Measurements from ENCODE around the gene DOK1. TPM values are rescaled to one million over a fixed set of nuclear protein-coding genes. Genes with fewer than 3 reads are reported as not detected.

Gene DOK1
- total RNA-seq, 4 donors from 2014 or later = 11.9 to 26.5 (median 19.3) TPM

DNA sequence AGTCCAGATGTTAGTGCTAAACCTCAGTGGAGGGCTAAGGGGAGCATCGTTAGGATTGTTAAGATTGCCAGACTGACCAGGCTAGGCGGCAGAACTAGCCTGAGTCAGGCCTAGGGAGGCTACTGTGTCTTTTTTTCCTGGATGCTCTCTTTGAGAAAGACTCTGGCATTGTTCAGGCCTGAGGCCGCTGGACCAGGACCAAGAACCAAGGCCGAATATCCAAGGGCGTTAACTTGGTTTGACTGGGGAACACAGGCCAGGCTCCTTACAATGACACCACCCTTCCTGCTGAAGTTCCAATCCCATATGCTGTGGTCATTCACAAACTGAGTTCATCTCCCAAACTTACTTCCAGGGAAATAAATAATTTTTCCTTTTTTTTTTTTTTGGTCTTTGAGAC is 14.2 kb upstream of the DOK1 start:
- Histone ChIP-seq H3K4me1 (peaks cover 0 to 13% (median 0%) of the 10 kb centered on the region in 4 donors), H3K9me3 (no peaks in the 10 kb centered on the region), H3K36me3 (no peaks in the 10 kb centered on the region), H3K4me3 (no peak overlapping the region), H3K27ac (replicated peaks in 1 of 4) (peak overlapping the region in 3 of 4 donors; percentile 29 to 62 (median 42)), H3K27me3 (peaks cover 0 to 6% (median 0%) of the 10 kb centered on the region in 4 donors)
- intact Hi-C loops (cut with DNase I) = no loop called here
- no peak for DNase-seq (ENCODE audit: extremely low spot score)
- WGBS = 75% methylated on average over 5 of the region's 5 CpGs
- TF ChIP-seq POLR2A (IDR thresholded peaks at IDR 0.05; ENCODE audit: low read depth) = no peak
- no peak for TF ChIP-seq EP300 (IDR thresholded peaks at IDR 0.05)
- TF ChIP-seq CTCF (IDR thresholded peaks at IDR 0.05) = no peak
- TF ChIP-seq POLR2AphosphoS5 (IDR thresholded peaks at IDR 0.05) = peak in 1 of 2 donors; percentile 23

- peaks cover 0 to 13% (median under 1%) of the 10 kb centered on the region in 4 donors for H3K4me1 ChIP-seq
- no peak overlapping the region for H3K27ac ChIP-seq (replicated peaks in 1 of 4)
- H3K4me3 ChIP-seq = no peak overlapping the region
- TF ChIP-seq CTCF (IDR thresholded peaks at IDR 0.05) (no peak), POLR2AphosphoS5 (IDR thresholded peaks at IDR 0.05) (no peak), EP300 (IDR thresholded peaks at IDR 0.05) (no peak), POLR2A (IDR thresholded peaks at IDR 0.05; ENCODE audit: low read depth) (no peak)
- H3K36me3 ChIP-seq = no peaks in the 10 kb centered on the region
- intact Hi-C loops (cut with DNase I) = no loop called here
- no peaks in the 10 kb centered on the region for H3K9me3 ChIP-seq
- peaks cover 0 to 6% (median 0%) of the 10 kb centered on the region in 4 donors for H3K27me3 ChIP-seq
- 77% methylated on average over 1 of the region's 1 CpG for WGBS
- DNase-seq (ENCODE audit: extremely low spot score) = no peak
These were observed 11.5 kb upstream of the DOK1 start for GRCh38 chr2:74542978-74543377.

GRCh38 chr2:74544634-74545033 is 9.9 kb upstream of the DOK1 start:
- TF ChIP-seq EP300 (IDR thresholded peaks at IDR 0.05) (no peak), POLR2A (IDR thresholded peaks at IDR 0.05; ENCODE audit: low read depth) (no peak), POLR2AphosphoS5 (IDR thresholded peaks at IDR 0.05) (no peak), CTCF (IDR thresholded peaks at IDR 0.05) (no peak)
- no peaks in the 10 kb centered on the region for H3K9me3 ChIP-seq
- H3K4me1 ChIP-seq = peaks cover 10 to 28% (median 17%) of the 10 kb centered on the region in 4 donors
- intact Hi-C loops (cut with DNase I) = no loop called here
- H3K4me3 ChIP-seq = no peak overlapping the region
- no peak overlapping the region for H3K27ac ChIP-seq (replicated peaks in 1 of 4)
- H3K36me3 ChIP-seq = no peaks in the 10 kb centered on the region
- no peaks in the 10 kb centered on the region for H3K27me3 ChIP-seq
- DNase-seq (ENCODE audit: extremely low spot score) = no peak
- WGBS = 87% methylated on average over 3 of the region's 3 CpGs

- no peak overlapping the region for H3K27ac ChIP-seq (replicated peaks in 1 of 4)
- no peak for DNase-seq (ENCODE audit: extremely low spot score)
- no peaks in the 10 kb centered on the region for H3K9me3 ChIP-seq
- no peaks in the 10 kb centered on the region for H3K36me3 ChIP-seq
- no peaks in the 10 kb centered on the region for H3K27me3 ChIP-seq
- H3K4me1 ChIP-seq = peaks cover 11 to 25% (median 22%) of the 10 kb centered on the region in 4 donors
- no peak overlapping the region for H3K4me3 ChIP-seq
- TF ChIP-seq POLR2AphosphoS5 (IDR thresholded peaks at IDR 0.05) = no peak
- no peak for TF ChIP-seq CTCF (IDR thresholded peaks at IDR 0.05)
- no peak for TF ChIP-seq EP300 (IDR thresholded peaks at IDR 0.05)
- no peak for TF ChIP-seq POLR2A (IDR thresholded peaks at IDR 0.05; ENCODE audit: low read depth)
- intact Hi-C loops (cut with DNase I) = no loop called here
- 94% methylated on average over 3 of the region's 3 CpGs for WGBS
These were observed 8.5 kb upstream of the DOK1 start for GRCh38 chr2:74546004-74546403.

Data from esophagus muscularis mucosa (tissue), 4 donors.